ENCODE data around the gene MRPL17. TPM values are rescaled to one million over a fixed set of nuclear protein-coding genes. Genes with fewer than 3 reads are reported as not detected.
"Not testable (repeated sequence)": the region's sequence is repeated elsewhere in the genome, so short reads cannot be mapped to it uniquely, and the experiment has no call there.

Gene MRPL17
- total RNA-seq, 1 donor from 2014 or later = 48.6 TPM

DNA sequence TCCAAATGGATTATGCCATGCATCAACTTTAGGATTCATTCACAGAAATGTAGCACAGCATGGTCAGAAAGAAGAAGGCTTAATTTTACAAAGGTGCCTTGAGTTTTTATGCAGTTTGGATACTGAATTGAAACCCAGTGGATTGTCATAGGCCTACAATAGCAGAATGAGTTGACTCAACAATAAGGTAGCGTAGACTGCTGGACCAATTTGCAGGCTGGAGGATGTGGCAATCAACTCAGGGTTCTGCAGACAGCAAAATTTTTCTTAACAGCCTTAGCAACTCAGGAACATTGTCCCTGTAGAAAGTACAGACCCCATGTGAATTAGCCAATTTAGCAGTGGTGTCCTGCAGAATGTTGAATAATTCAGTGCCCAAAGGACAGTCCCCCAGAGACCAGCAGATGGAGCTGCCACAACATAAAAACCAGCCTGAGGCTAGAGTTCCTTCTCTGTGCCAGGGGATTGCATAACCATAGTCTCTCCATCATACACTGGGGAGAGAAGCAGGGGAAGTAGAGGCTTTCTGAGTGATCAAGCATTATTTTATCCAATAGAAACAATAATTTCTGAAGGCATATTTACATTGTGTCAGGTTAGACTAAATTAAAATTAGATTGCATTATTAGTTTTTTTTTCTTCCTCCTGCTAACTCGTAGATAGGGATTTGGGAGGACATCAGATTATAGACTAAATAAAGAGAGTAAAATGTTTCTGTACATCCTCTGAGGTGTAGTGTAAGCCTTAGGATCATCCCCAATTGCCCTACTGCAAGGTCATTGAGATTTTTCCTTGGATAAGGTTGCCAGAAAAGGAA, 20.3 kb upstream of the MRPL17 start:
- Mint-ChIP-seq H3K27ac (ENCODE audit: unreplicated experiment) (no peak overlapping the region), H3K36me3 (ENCODE audit: low read depth) (no peaks in the 10 kb centered on the region), H3K27me3 (ENCODE audit: low read depth) (no peaks in the 10 kb centered on the region), H3K4me1 (ENCODE audit: low read depth) (peaks cover 5% of the 10 kb centered on the region), H3K9me3 (ENCODE audit: low read depth) (no peaks in the 10 kb centered on the region), H3K4me3 (ENCODE audit: unreplicated experiment) (no peak overlapping the region)
- TF ChIP-seq CTCF (IDR thresholded peaks at IDR 0.05) = peak; percentile 79
- DNase-seq (ENCODE audit: low spot score) = no peak

- H3K4me1 Mint-ChIP-seq (ENCODE audit: low read depth); H3K36me3 Mint-ChIP-seq (ENCODE audit: low read depth); H3K4me3 Mint-ChIP-seq (ENCODE audit: unreplicated experiment); H3K27me3 Mint-ChIP-seq (ENCODE audit: low read depth); H3K27ac Mint-ChIP-seq (ENCODE audit: unreplicated experiment); H3K9me3 Mint-ChIP-seq (ENCODE audit: low read depth); DNase-seq (ENCODE audit: low spot score): not testable (repeated sequence)
Measured at GRCh38 chr11:6701955-6702354, 18.8 kb upstream of the MRPL17 start.

DNA sequence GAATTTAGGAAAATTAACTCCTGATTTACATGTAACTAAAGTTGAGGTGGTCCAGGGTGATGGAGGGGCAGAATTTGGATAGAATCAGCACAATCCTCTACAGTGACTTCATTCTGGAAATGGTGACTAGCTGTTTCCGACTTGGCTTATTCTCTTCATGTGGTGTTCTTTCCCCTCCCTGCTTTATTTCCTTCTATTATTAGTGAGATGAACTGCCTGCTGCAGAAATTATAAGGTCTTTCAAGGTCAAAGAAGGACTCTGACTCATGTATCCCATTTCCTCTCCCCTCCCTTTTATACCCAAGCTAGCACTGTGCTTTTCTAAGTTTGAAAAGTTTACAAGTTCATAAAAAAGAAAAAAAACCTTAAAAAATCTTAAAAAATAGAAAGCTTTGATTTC, 12.2 kb upstream of the MRPL17 start:
- no peak for DNase-seq (ENCODE audit: low spot score)
- TF ChIP-seq CTCF (IDR thresholded peaks at IDR 0.05) = no peak
- H3K4me1 Mint-ChIP-seq (ENCODE audit: low read depth) = peaks cover 22% of the 10 kb centered on the region
- no peaks in the 10 kb centered on the region for H3K9me3 Mint-ChIP-seq (ENCODE audit: low read depth)
- H3K4me3 Mint-ChIP-seq (ENCODE audit: unreplicated experiment) = no peak overlapping the region
- no peaks in the 10 kb centered on the region for H3K36me3 Mint-ChIP-seq (ENCODE audit: low read depth)
- peak overlapping the region; percentile 49 for H3K27ac Mint-ChIP-seq (ENCODE audit: unreplicated experiment)
- no peaks in the 10 kb centered on the region for H3K27me3 Mint-ChIP-seq (ENCODE audit: low read depth)

GRCh38 chr11:6694229-6694535, 11.0 kb upstream of the MRPL17 start:
- DNase-seq (ENCODE audit: low spot score) = no peak
- TF ChIP-seq CTCF (IDR thresholded peaks at IDR 0.05) = no peak
- Mint-ChIP-seq H3K27ac (ENCODE audit: unreplicated experiment) (peak overlapping the region; percentile 62), H3K4me1 (ENCODE audit: low read depth) (peaks cover 22% of the 10 kb centered on the region), H3K36me3 (ENCODE audit: low read depth) (no peaks in the 10 kb centered on the region), H3K27me3 (ENCODE audit: low read depth) (no peaks in the 10 kb centered on the region), H3K4me3 (ENCODE audit: unreplicated experiment) (no peak overlapping the region), H3K9me3 (ENCODE audit: low read depth) (no peaks in the 10 kb centered on the region)

- Mint-ChIP-seq H3K27ac (ENCODE audit: unreplicated experiment) (peak overlapping the region; percentile 62), H3K36me3 (ENCODE audit: low read depth) (no peaks in the 10 kb centered on the region), H3K9me3 (ENCODE audit: low read depth) (no peaks in the 10 kb centered on the region), H3K27me3 (ENCODE audit: low read depth) (no peaks in the 10 kb centered on the region), H3K4me3 (ENCODE audit: unreplicated experiment) (no peak overlapping the region), H3K4me1 (ENCODE audit: low read depth) (peaks cover 22% of the 10 kb centered on the region)
- no peak for DNase-seq (ENCODE audit: low spot score)
- TF ChIP-seq CTCF (IDR thresholded peaks at IDR 0.05) = no peak
Measured at GRCh38 chr11:6693342-6694228, 10.4 kb upstream of the MRPL17 start.
